K562 (cell line): ENCODE measurements around the gene GFRA3. TPM values are rescaled to one million over a fixed set of nuclear protein-coding genes. Genes with fewer than 3 reads are reported as not detected.

ENCODE experiments used
- ATAC-seq: fragments of 200-7000 bp; cut with Tn5 transposase; 3 replicates; pipeline ENCODE4 v1.9.1; 2020; ENCODE audit warnings: moderate library complexity
- BruUV-seq: library from RNA; stranded (reverse); fragments of 400-500 nt; replicated peaks from 2 replicates; lab custom pipeline; 2021; lab: Mats Ljungman, UMichigan
- CTCF ChIA-PET: fragments of 300-600 bp; formaldehyde crosslinking; extraction: SDS; loops from one replicate; lab custom pipeline; 2021; ENCODE audit warnings: low intra/inter-chr PET ratio; lab: Yijun Ruan, JAX
- POLR2A ChIA-PET: fragments of 300-600, 350-650 bp; sonication (Branson Sonifier 250); formaldehyde crosslinking; extraction: SDS; loops from one replicate; lab custom pipeline; 2021; ENCODE audit warnings: antibody characterized with exemption, inconsistent platforms; lab: Yijun Ruan, JAX
- DNase-seq, 4 experiments: peaks; one replicate each; pipeline versions ENCODE4 v3.0.0 to v3.0.0-alpha.2; 2011 to 2018; ENCODE audit warnings: low spot score in 3 of 4, mixed read lengths in 3 of 4; ENCODE audit errors: extremely low read depth in 1 of 4
- FAIRE-seq: peaks from 2 replicates; lab custom pipeline; 2011; peaks lifted over from hg19 to GRCh38; lab: Jason Lieb, UNC
- H2AFZ ChIP-seq: 2 replicates; pipeline ENCODE4 v1.6.0; 2011; ENCODE audit warnings: low read depth, low read length, control low read depth, inconsistent platforms
- H3K27ac ChIP-seq: fragments of 200-600 bp; 3 replicates; pipeline ENCODE4 v1.8.0; 2011; ENCODE audit warnings: low read depth, mild to moderate bottlenecking, control low read depth, inconsistent platforms, low read length, moderate library complexity, mixed read lengths; ENCODE audit errors: extremely low read depth
- H3K27me3 ChIP-seq, 2 experiments: fragments of 300-600 bp in 1 of 2; 2 replicates in 1 of 2; 3 replicates in 1 of 2; pipeline versions ENCODE4 v1.6.0 to v1.8.0; 2011; ENCODE audit warnings: inconsistent platforms in 2 of 2, low read length in 2 of 2, mild to moderate bottlenecking in 1 of 2, mixed read lengths in 1 of 2, moderate library complexity in 1 of 2; ENCODE audit not compliant: control insufficient read depth in 2 of 2, insufficient read depth in 2 of 2
- H3K36me3 ChIP-seq: fragments of 300-600 bp; 3 replicates; pipeline ENCODE4 v1.8.0; 2011; ENCODE audit warnings: mild to moderate bottlenecking, low read length, inconsistent platforms; ENCODE audit not compliant: control insufficient read depth, insufficient read depth
- H3K4me1 ChIP-seq, 2 experiments: fragments of 200-600 bp in 1 of 2; replicated peaks in 1 of 2; 2 replicates in 1 of 2; 3 replicates in 1 of 2; pipeline versions ENCODE4 v1.5.1 to v1.8.0; 2011; ENCODE audit warnings: inconsistent platforms in 2 of 2, low read length in 2 of 2, mild to moderate bottlenecking in 1 of 2, mixed read lengths in 1 of 2, moderate library complexity in 1 of 2; ENCODE audit not compliant: control insufficient read depth in 2 of 2, insufficient read depth in 2 of 2
- H3K4me2 ChIP-seq: 2 replicates; pipeline ENCODE4 v1.6.1; 2011; ENCODE audit warnings: low read length, control low read depth, inconsistent platforms, mixed read lengths; ENCODE audit not compliant: insufficient read depth
- H3K4me3 ChIP-seq: fragments of 200-600 bp; sonication (generic), shearing (Covaris generic); 2 replicates; pipeline ENCODE4 v1.5.1; 2016; ENCODE audit warnings: control low read depth, inconsistent platforms
- H3K79me2 ChIP-seq: fragments of 200-600 bp; 3 replicates; pipeline ENCODE4 v1.8.0; 2011; ENCODE audit warnings: low read length, inconsistent platforms; ENCODE audit not compliant: control insufficient read depth, insufficient read depth
- H3K9ac ChIP-seq, 2 experiments: 2 replicates each; pipeline versions ENCODE4 v1.6.0 to v1.6.1; 2011; ENCODE audit warnings: low read depth in 2 of 2, low read length in 2 of 2, control low read depth in 1 of 2, inconsistent platforms in 1 of 2, mild to moderate bottlenecking in 1 of 2, mixed read lengths in 1 of 2; ENCODE audit not compliant: insufficient read depth in 1 of 2
- H3K9me1 ChIP-seq: one replicate; pipeline ENCODE4 v1.6.0; 2011; ENCODE audit warnings: inconsistent platforms, mild to moderate bottlenecking, low read length, moderate library complexity; ENCODE audit not compliant: control insufficient read depth, insufficient read depth
- H3K9me3 ChIP-seq: replicated peaks from 2 replicates; pipeline ENCODE4 v1.5.1; 2011; ENCODE audit warnings: low read depth, low read length, inconsistent platforms; ENCODE audit not compliant: control insufficient read depth, insufficient read depth
- H4K20me1 ChIP-seq: replicated peaks from 2 replicates; pipeline ENCODE4 v1.6.1; 2011; ENCODE audit warnings: low read length, inconsistent platforms, mixed read lengths; ENCODE audit not compliant: control insufficient read depth, insufficient read depth
- ESRRA ChIP-seq: fragments of 450-650 bp; IDR thresholded peaks from 2 replicates; pipeline ENCODE4 v1.6.1; 2014; ENCODE audit warnings: low read depth, mild to moderate bottlenecking, moderate library complexity, borderline replicate concordance
- JUND ChIP-seq, 2 experiments: IDR thresholded peaks; 2 replicates in 1 of 2; 3 replicates in 1 of 2; pipeline ENCODE4 v1.6.1; 2011; ENCODE audit warnings: borderline replicate concordance in 2 of 2, low read depth in 2 of 2, low read length in 2 of 2, improper control_type of control experiment in 1 of 2, missing biosample characterization in 1 of 2, missing genetic modification characterization in 1 of 2, missing genetic modification reagents in 1 of 2
- KLF10 ChIP-seq: fragments of 250-450 bp; sonication (Bioruptor Pico); IDR thresholded peaks from 2 replicates; pipeline ENCODE4 v1.6.1; 2021; ENCODE audit warnings: matching md5 sums
- MBD2 ChIP-seq: sonication (generic); IDR thresholded peaks from 2 replicates; pipeline ENCODE4 v1.6.1; 2016; ENCODE audit warnings: low read depth, borderline replicate concordance
- NFIX ChIP-seq: fragments of 250-450 bp; sonication (Bioruptor Pico); IDR thresholded peaks from 2 replicates; pipeline ENCODE4 v1.4.0; 2020; ENCODE audit warnings: low read depth, mild to moderate bottlenecking, moderate library complexity
- NRF1 ChIP-seq, 2 experiments: fragments of 450-650 bp; IDR thresholded peaks in 1 of 2; conservative IDR thresholded peaks in 1 of 2; 2 replicates each; pipeline ENCODE4 v1.6.1; 2014; ENCODE audit warnings: mild to moderate bottlenecking in 2 of 2
- PRMT5 ChIP-seq: sonication (generic); formaldehyde crosslinking; IDR thresholded peaks from 2 replicates; pipeline ENCODE4 v1.5.0; 2020; ENCODE audit warnings: missing genetic modification reagents
- RBM14 ChIP-seq: fragments of 200-400 bp; formaldehyde crosslinking; IDR thresholded peaks from 2 replicates; pipeline ENCODE4 v1.6.1; 2018; ENCODE audit warnings: low read depth, mild to moderate bottlenecking, low read length, moderate library complexity, borderline replicate concordance; ENCODE audit not compliant: insufficient read depth
- RCOR1 ChIP-seq, 2 experiments: IDR thresholded peaks; 2 replicates each; pipeline ENCODE4 v1.6.1; 2012; ENCODE audit warnings: low read depth in 2 of 2, low read length in 2 of 2, borderline replicate concordance in 1 of 2, improper control_type of control experiment in 1 of 2
- ZNF316 ChIP-seq: fragments of 450-650 bp; IDR thresholded peaks from 2 replicates; pipeline ENCODE4 v1.6.1; 2016
- WGBS: fragments of 100-300 bp; shearing (Covaris generic); methylation state at CpG from one replicate; pipeline ENCODE4 v1.1.6; 2016; ENCODE audit warnings: low coverage, mixed read lengths; ENCODE audit not compliant: insufficient coverage; ENCODE audit errors: missing lambda C conversion rate; 5-methylcytosine and 5-hydroxymethylcytosine counted together
- in situ Hi-C: fragments of 300-500 bp; cut with MboI; formaldehyde crosslinking; loops from 4 replicates; pipeline ENCODE4 v1.15.0; 2018; ENCODE audit warnings: inconsistent platforms, mixed read lengths
- intact Hi-C: fragments of 100-400 bp; cut with micrococcal nuclease; formaldehyde crosslinking; loops from 2 replicates; pipeline ENCODE4 v1.14.2; 2022
- polyA plus RNA-seq, 8 experiments: library from polyadenylated mRNA; depleted of rRNA in 4 of 8; stranded (reverse) in 5 of 8; unstranded in 3 of 8; fragments of >200 nt; fragmentation: Nextera tagmentation in 2 of 8; fragmentation: Illumina TruSeq in 1 of 8; extraction: Ambion mirVana in 2 of 8; extraction: Trizol in 1 of 8; gene quantifications; 2 replicates each; pipeline versions ENCODE4 v1.2.1 to v1.2.3, GENCODE V29; 2011 to 2014; ENCODE audit warnings: inconsistent platforms in 1 of 8, missing spikeins in 1 of 8
- total RNA-seq, 7 experiments: library from RNA; depleted of rRNA in 6 of 7; stranded (reverse); fragments of >200 nt in 6 of 7; fragmentation: Illumina TruSeq in 2 of 7; extraction: Trizol in 2 of 7; gene quantifications; 2 replicates each; pipeline versions ENCODE4 v1.2.1 to v1.2.3, GENCODE V29; 2011 to 2021; ENCODE audit warnings: low replicate concordance in 1 of 7
- TF ChIP-seq, protein P1 (sequence below): sonication (generic); formaldehyde crosslinking; IDR thresholded peaks from 2 replicates; pipeline ENCODE4 v1.8.0; 2022; ENCODE audit warnings: mild to moderate bottlenecking, low read depth, missing genetic modification reagents
- TF ChIP-seq, protein P2 (sequence below): sonication (generic); formaldehyde crosslinking; IDR thresholded peaks from 2 replicates; pipeline ENCODE4 v1.8.0; 2022; ENCODE audit warnings: missing genetic modification reagents, mild to moderate bottlenecking, borderline replicate concordance
- TF ChIP-seq, protein P3 (sequence below): fragments of 450-650 bp; IDR thresholded peaks from one replicate; pipeline ENCODE4 v1.6.1; 2018; ENCODE audit warnings: mild to moderate bottlenecking, moderate library complexity; ENCODE audit not compliant: partially characterized antibody

The GFRA3 gene
- total and polyA plus RNA-seq, 9 of the 15 experiments (the other 6 are each of a cell fraction or from before 2014, with no cell fraction given) = 0.05 to 0.09 (median 0.08) TPM; not detected in 6

DNA sequence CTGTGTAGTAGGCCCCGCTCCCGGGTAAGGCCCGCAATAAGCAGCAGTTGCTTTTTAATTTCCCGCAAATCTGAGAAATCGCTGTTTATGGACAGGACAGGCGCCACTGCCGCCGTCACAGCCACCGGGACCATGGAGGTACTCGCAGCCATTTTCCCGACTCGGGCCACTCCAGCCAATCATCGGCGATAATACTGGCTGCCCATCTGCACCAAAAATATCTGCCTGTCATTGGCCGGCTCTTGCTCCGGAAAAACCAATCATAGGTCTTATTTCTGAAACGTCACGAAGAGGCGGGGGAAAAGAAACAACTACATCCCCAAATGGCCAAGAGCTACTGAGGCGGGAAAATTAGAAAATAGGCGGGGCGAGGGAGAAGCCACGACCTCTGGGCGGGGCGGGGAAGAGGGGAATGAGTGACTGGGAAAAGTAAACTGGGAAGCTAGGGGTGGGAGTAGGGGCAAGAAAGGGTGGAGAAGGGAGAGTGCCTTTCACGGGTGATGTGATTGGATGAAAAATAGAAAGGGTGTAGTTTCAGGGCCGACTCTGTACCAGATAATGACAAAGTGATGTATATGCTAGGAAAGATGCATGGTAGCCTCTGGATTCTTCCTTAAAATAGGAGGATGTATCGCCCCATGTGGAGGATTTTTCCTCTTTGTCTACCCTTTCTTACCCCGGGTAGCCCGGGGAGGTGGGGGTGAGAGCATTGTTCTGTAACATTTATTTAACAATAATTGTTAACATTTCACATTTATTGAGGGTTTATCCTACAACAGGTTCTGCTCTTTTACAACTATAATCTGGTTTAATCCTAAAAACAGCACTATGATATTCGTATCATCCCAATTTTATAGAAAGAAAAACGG lies 61.0 kb downstream of the GFRA3 start, which contains the start of gene CDC23:
Gene CDC23, minus strand, starts transcription at position 163 of the 869 bp plus-strand sequence. Its CDS starts 11 bp downstream, at position 152.
- H4K20me1 ChIP-seq = no peaks in the 10 kb centered on the region
- intact Hi-C loops (no loop called here), in situ Hi-C loops (no loop called here)
- no peaks in the 10 kb centered on the region for H3K9me1 ChIP-seq
- ChIA-PET CTCF (no interaction called here), POLR2A (interaction anchor here (0.6 to 2.1 kb wide), 18 partner anchors 11 to 1032 kb away, joined by 3 to 14 read pairs (median 4); partner anchors contain the start of genes FAM53C and KIF20A)
- H2AFZ ChIP-seq = peak within 1 kb of the TSS; percentile 97
- ATAC-seq (peak; percentile 98), FAIRE-seq (peak; percentile 100), DNase-seq (peak; percentile 93 to 99 (median 96))
- peak within 1 kb of the TSS; percentile 88 for H3K4me3 ChIP-seq
- peak within 1 kb of the TSS; percentile 91 for H3K4me2 ChIP-seq
- H3K4me1 ChIP-seq = peaks cover 3 to 7% of the 10 kb centered on the region in 2 experiments; a peak in 3 of 5 replicates
- peak within 1 kb of the TSS; percentile 94 to 99 for H3K9ac ChIP-seq
- H3K27me3 ChIP-seq = no peaks in the 10 kb centered on the region
- 11% methylated on average over 32 of the region's 32 CpGs for WGBS
- H3K27ac ChIP-seq = peak within 1 kb of the TSS; percentile 89
- peaks cover 27% of the 10 kb centered on the region; the same call in 2 of the 3 replicates for H3K36me3 ChIP-seq
- peaks cover 41% of the 10 kb centered on the region for H3K79me2 ChIP-seq
- BruUV-seq = TSS peak; percentile 58
- H3K9me3 ChIP-seq = peaks cover 4% of the 10 kb centered on the region; the same call in 1 of the 2 replicates
- TF ChIP-seq NFIX (CRISPR knock-in tag) (no peak), ESRRA (no peak), ZNF316 (peak; percentile 66), JUND (IDR thresholded peaks at IDR 0.05; ENCODE audit: borderline replicate concordance, low read depth, low read length) (0 out of 2 replicates have a peak, but pooled peaks have one; percentile 10), JUND (tag; IDR thresholded peaks at IDR 0.05; ENCODE audit: borderline replicate concordance, low read depth, low read length) (no peak), RBM14 (no peak), MBD2 (peak; percentile 97), KLF10 (no peak), NRF1 (conservative IDR thresholded peaks at IDR 0.05 in 1 of 2, IDR thresholded peaks at IDR 0.05 in 1 of 2) (peak; percentile 35 to 45; a peak in 3 of 4 replicates), PRMT5 (CRISPR knock-in tag) (no peak), RCOR1 (IDR thresholded peaks at IDR 0.05; ENCODE audit: borderline replicate concordance in 1 of 2, low read depth in 2 of 2, low read length in 2 of 2) (no peak)
- TF ChIP-seq, protein P1, sequence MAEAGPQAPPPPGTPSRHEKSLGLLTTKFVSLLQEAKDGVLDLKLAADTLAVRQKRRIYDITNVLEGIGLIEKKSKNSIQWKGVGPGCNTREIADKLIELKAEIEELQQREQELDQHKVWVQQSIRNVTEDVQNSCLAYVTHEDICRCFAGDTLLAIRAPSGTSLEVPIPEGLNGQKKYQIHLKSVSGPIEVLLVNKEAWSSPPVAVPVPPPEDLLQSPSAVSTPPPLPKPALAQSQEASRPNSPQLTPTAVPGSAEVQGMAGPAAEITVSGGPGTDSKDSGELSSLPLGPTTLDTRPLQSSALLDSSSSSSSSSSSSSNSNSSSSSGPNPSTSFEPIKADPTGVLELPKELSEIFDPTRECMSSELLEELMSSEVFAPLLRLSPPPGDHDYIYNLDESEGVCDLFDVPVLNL (CRISPR knock-in tag) = peak; percentile 90; the same call in 1 of the 2 replicates
- TF ChIP-seq, protein P2, sequence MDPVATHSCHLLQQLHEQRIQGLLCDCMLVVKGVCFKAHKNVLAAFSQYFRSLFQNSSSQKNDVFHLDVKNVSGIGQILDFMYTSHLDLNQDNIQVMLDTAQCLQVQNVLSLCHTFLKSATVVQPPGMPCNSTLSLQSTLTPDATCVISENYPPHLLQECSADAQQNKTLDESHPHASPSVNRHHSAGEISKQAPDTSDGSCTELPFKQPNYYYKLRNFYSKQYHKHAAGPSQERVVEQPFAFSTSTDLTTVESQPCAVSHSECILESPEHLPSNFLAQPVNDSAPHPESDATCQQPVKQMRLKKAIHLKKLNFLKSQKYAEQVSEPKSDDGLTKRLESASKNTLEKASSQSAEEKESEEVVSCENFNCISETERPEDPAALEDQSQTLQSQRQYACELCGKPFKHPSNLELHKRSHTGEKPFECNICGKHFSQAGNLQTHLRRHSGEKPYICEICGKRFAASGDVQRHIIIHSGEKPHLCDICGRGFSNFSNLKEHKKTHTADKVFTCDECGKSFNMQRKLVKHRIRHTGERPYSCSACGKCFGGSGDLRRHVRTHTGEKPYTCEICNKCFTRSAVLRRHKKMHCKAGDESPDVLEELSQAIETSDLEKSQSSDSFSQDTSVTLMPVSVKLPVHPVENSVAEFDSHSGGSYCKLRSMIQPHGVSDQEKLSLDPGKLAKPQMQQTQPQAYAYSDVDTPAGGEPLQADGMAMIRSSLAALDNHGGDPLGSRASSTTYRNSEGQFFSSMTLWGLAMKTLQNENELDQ (CRISPR knock-in tag) = no peak
- TF ChIP-seq, protein P3, sequence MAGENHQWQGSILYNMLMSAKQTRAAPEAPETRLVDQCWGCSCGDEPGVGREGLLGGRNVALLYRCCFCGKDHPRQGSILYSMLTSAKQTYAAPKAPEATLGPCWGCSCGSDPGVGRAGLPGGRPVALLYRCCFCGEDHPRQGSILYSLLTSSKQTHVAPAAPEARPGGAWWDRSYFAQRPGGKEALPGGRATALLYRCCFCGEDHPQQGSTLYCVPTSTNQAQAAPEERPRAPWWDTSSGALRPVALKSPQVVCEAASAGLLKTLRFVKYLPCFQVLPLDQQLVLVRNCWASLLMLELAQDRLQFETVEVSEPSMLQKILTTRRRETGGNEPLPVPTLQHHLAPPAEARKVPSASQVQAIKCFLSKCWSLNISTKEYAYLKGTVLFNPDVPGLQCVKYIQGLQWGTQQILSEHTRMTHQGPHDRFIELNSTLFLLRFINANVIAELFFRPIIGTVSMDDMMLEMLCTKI = no peak
